ENCODE results near the gene EDEM1.

GRCh38 chr3:5186089-5186857 is 1.2 kb upstream of the EDEM1 start:
- TF ChIP-seq CTCF (IDR thresholded peaks at IDR 0.05) (no peak), POLR2A (IDR thresholded peaks at IDR 0.05) (no peak)

Data from right lobe of liver (tissue), 4 donors.